Thyroid gland (tissue), 4 donors: ENCODE measurements around the gene TYK2.

Source experiments
- CTCF ChIP-seq, 6 experiments: fragments of 200-600 bp in 3 of 6; fragments of 450-650 bp in 3 of 6; sonication (generic) in 3 of 6; IDR thresholded peaks; one replicate each; pipeline ENCODE4 v1.5.1; 2016 to 2019; ENCODE audit warnings: antibody characterized with exemption in 6 of 6, mild to moderate bottlenecking in 2 of 6, inconsistent platforms in 1 of 6, moderate library complexity in 1 of 6
- POLR2A ChIP-seq, 2 donors: fragments of 450-650 bp; IDR thresholded peaks; one replicate each; pipeline ENCODE4 v1.6.1; 2017; ENCODE audit warnings: antibody characterized with exemption in 2 of 2, mild to moderate bottlenecking in 2 of 2, moderate library complexity in 1 of 2

DNA sequence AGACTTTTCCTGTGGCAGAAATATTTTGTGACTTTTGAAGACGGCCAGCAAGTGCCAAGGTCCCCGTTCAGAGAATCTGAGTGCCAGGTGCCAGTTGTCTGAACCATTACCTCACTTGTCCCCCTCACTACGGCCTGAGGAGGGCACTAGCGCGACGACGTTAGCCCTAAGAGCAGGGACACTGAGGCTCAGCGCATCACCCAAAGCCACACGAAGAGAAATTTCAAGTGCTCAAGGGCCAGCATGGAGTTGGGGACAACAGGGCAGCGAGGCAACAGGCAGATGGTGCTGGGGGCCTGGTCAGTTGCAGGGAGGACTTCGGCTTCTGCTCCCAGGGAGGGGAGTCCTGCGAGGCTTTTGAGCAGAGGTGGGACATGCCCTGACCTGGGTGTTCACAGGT, 9.5 kb upstream of the TYK2 start:
- TF ChIP-seq CTCF (IDR thresholded peaks at IDR 0.05), result no peak
- TF ChIP-seq POLR2A (IDR thresholded peaks at IDR 0.05), result no peak
